GM12878 (cell line): ENCODE measurements around the gene RSPH9. TPM values are rescaled to one million over a fixed set of nuclear protein-coding genes. Genes with fewer than 3 reads are reported as not detected.

Source experiments
- ATAC-seq: fragments of 200-7000 bp; cut with Tn5 transposase; 3 replicates; pipeline ENCODE4 v1.9.1; 2020; ENCODE audit warnings: mild to moderate bottlenecking, moderate library complexity
- BruUV-seq: library from RNA; stranded (reverse); fragments of 400-500 nt; replicated peaks from 2 replicates; lab custom pipeline; 2021; lab: Mats Ljungman, UMichigan
- CTCF ChIA-PET: fragments of 300-600 bp; sonication (Branson Sonifier 250); formaldehyde crosslinking; extraction: SDS; loops from one replicate; lab custom pipeline; 2021; ENCODE audit warnings: inconsistent platforms; lab: Yijun Ruan, JAX
- POLR2A ChIA-PET: fragments of 350-600 bp; formaldehyde crosslinking; extraction: SDS; loops from one replicate; lab custom pipeline; 2021; ENCODE audit warnings: inconsistent platforms; lab: Charles Lee
- RAD21 ChIA-PET: fragments of 300-600 bp; sonication (Branson Sonifier 250); formaldehyde crosslinking; loops from one replicate; lab custom pipeline; 2023; ENCODE audit warnings: antibody characterized with exemption; ENCODE audit not compliant: unreplicated experiment; lab: Charles Lee
- SMC1A ChIA-PET: fragments of 300-600 bp; sonication (Branson Sonifier 250); formaldehyde crosslinking; loops from one replicate; lab custom pipeline; 2023; ENCODE audit not compliant: unreplicated experiment, uncharacterized antibody; lab: Charles Lee
- DNase-seq: peaks from one replicate; pipeline ENCODE4 v3.0.0-alpha.2; 2011; ENCODE audit warnings: low read depth, low spot score
- FAIRE-seq: peaks from 3 replicates; lab custom pipeline; 2011; peaks lifted over from hg19 to GRCh38; lab: Jason Lieb, UNC
- H2AFZ ChIP-seq: 2 replicates; pipeline ENCODE4 v1.6.0; 2011; ENCODE audit warnings: low read depth, low read length, control low read depth; ENCODE audit not compliant: control insufficient read depth
- H3K27ac ChIP-seq: 2 replicates; pipeline ENCODE4 v1.5.1; 2011; ENCODE audit warnings: control low read depth; ENCODE audit not compliant: control insufficient read depth, insufficient read depth
- H3K27me3 ChIP-seq, 2 experiments: replicated peaks in 1 of 2; 2 replicates each; pipeline versions ENCODE4 v1.6.0 to v1.6.1; 2011; ENCODE audit warnings: low read length in 1 of 2; ENCODE audit not compliant: control insufficient read depth in 2 of 2, insufficient read depth in 2 of 2
- H3K36me3 ChIP-seq, 2 experiments: 2 replicates each; pipeline ENCODE4 v1.5.1; 2011; ENCODE audit warnings: low read length in 1 of 2; ENCODE audit not compliant: control insufficient read depth in 2 of 2, insufficient read depth in 2 of 2
- H3K4me1 ChIP-seq: 2 replicates; pipeline ENCODE4 v1.6.1; 2011; ENCODE audit warnings: mild to moderate bottlenecking, low read length, moderate library complexity, mixed read lengths; ENCODE audit not compliant: control insufficient read depth, insufficient read depth
- H3K4me2 ChIP-seq: 2 replicates; pipeline ENCODE4 v1.6.0; 2011; ENCODE audit warnings: control low read depth; ENCODE audit not compliant: control insufficient read depth, insufficient read depth
- H3K4me3 ChIP-seq: fragments of 200-600 bp; sonication (generic); 2 replicates; pipeline ENCODE4 v1.5.1; 2016
- H3K79me2 ChIP-seq: 2 replicates; pipeline ENCODE4 v1.6.0; 2011; ENCODE audit warnings: low read length; ENCODE audit not compliant: control insufficient read depth, insufficient read depth
- H3K9ac ChIP-seq: 2 replicates; pipeline ENCODE4 v1.8.0; 2011; ENCODE audit warnings: low read length, control low read depth, mixed read lengths; ENCODE audit not compliant: control insufficient read depth, insufficient read depth
- H3K9me3 ChIP-seq: replicated peaks from 3 replicates; pipeline ENCODE4 v1.5.1; 2011; ENCODE audit warnings: mild to moderate bottlenecking, low read length; ENCODE audit not compliant: control insufficient read depth, insufficient read depth
- H4K20me1 ChIP-seq: 2 replicates; pipeline ENCODE4 v1.6.0; 2011; ENCODE audit not compliant: control insufficient read depth, insufficient read depth
- BHLHE40 ChIP-seq, 2 experiments: fragments of 450-650 bp in 1 of 2; IDR thresholded peaks; 2 replicates each; pipeline ENCODE4 v1.6.1; 2011 to 2017; ENCODE audit warnings: low read depth in 2 of 2, borderline replicate concordance in 1 of 2, improper control_type of control experiment in 1 of 2, low read length in 1 of 2, mild to moderate bottlenecking in 1 of 2
- NR2C2 ChIP-seq: IDR thresholded peaks from 2 replicates; pipeline ENCODE4 v1.6.1; 2011; ENCODE audit warnings: borderline replicate concordance, low read depth; ENCODE audit not compliant: control insufficient read depth, insufficient read length
- ZSCAN29 ChIP-seq: fragments of 450-650 bp; IDR thresholded peaks from 2 replicates; pipeline ENCODE4 v1.6.1; 2017; ENCODE audit warnings: mild to moderate bottlenecking, moderate library complexity
- WGBS: methylation state at CpG from one replicate; pipeline ENCODE4 v1.1.6; 2016; ENCODE audit warnings: low lambda C conversion rate; ENCODE audit not compliant: insufficient replicate concordance, insufficient coverage; ENCODE audit errors: missing lambda C conversion rate; 5-methylcytosine and 5-hydroxymethylcytosine counted together
- in situ Hi-C: fragments of 300-500 bp; cut with MboI; formaldehyde crosslinking; loops from 9 replicates; pipeline ENCODE4 v1.14.3; 2018; ENCODE audit warnings: mixed read lengths
- intact Hi-C: fragments of 100-400 bp; cut with micrococcal nuclease; formaldehyde crosslinking; loops from one replicate; pipeline ENCODE4 v1.14.2; 2022; ENCODE audit not compliant: unreplicated experiment
- polyA plus RNA-seq, 11 experiments: library from polyadenylated mRNA; depleted of rRNA in 4 of 11; unstranded in 6 of 11; stranded (reverse) in 5 of 11; fragments of >200 nt; fragmentation: Nextera tagmentation in 4 of 11; fragmentation: Illumina TruSeq in 1 of 11; extraction: Ambion mirVana in 4 of 11; extraction: Trizol in 1 of 11; gene quantifications; 1 replicate in 1 of 11; 2 replicates in 10 of 11; pipeline versions ENCODE4 v1.2.1 to v1.2.3, GENCODE V29; 2011 to 2016; ENCODE audit warnings: inconsistent platforms in 2 of 11, missing spikeins in 2 of 11, low read depth in 1 of 11
- total RNA-seq, 4 experiments: library from RNA; depleted of rRNA in 3 of 4; stranded (reverse); fragments of >200 nt in 3 of 4; fragmentation: Illumina TruSeq in 1 of 4; extraction: Trizol in 1 of 4; gene quantifications; 2 replicates each; pipeline versions ENCODE4 v1.2.1 to v1.2.3, GENCODE V29; 2013 to 2021

Gene RSPH9
- total and polyA plus RNA-seq, 10 of the 15 experiments (the other 5 are each of a cell fraction or from before 2014, with no cell fraction given): 0.26 to 0.63 (median 0.36) TPM; not detected in 6

- Histone ChIP-seq H2AFZ (no peak overlapping the region), H3K36me3 (peaks cover 26 to 37% of the 10 kb centered on the region in 2 experiments), H3K79me2 (peaks cover 7% of the 10 kb centered on the region), H3K27me3 (no peaks in the 10 kb centered on the region), H3K4me3 (no peak overlapping the region), H3K9me3 (no peaks in the 10 kb centered on the region), H3K27ac (no peak overlapping the region), H3K4me2 (no peak overlapping the region), H4K20me1 (no peaks in the 10 kb centered on the region), H3K9ac (no peak overlapping the region), H3K4me1 (no peaks in the 10 kb centered on the region)
- RAD21 ChIA-PET: no interaction called here
- CTCF ChIA-PET: interaction anchor here (1.0 to 3.0 kb wide), 4 partner anchors 10 to 91 kb away, joined by 3 to 18 read pairs (median 3); no protein-coding TSS in a partner anchor
- SMC1A ChIA-PET: interaction anchor here (0.8 kb wide), 1 partner anchor 30 kb away, joined by 3 read pairs; no protein-coding TSS in a partner anchor
- ATAC-seq: no peak
- POLR2A ChIA-PET: no interaction called here
- BruUV-seq: no TSS peak
- intact Hi-C loops (no loop called here), in situ Hi-C loops (no loop called here)
- 87% methylated on average over 7 of the region's 7 CpGs for WGBS
- no peak for FAIRE-seq
- no peak for DNase-seq
- TF ChIP-seq BHLHE40 (IDR thresholded peaks at IDR 0.05; ENCODE audit: borderline replicate concordance in 1 of 2, low read depth in 2 of 2, low read length in 1 of 2) (no peak), ZSCAN29 (no peak), NR2C2 (no peak)
These were observed 32.2 kb downstream of the RSPH9 start for GRCh38 chr6:43676962-43677606.

- POLR2A ChIA-PET: no interaction called here
These were observed 32.9 kb downstream of the RSPH9 start for GRCh38 chr6:43677759-43678158.

More at GRCh38 chr6:43677759-43678158, 32.9 kb downstream of the RSPH9 start:
- RAD21 ChIA-PET: interaction anchor here (0.9 kb wide), 1 partner anchor 10 kb away, joined by 4 read pairs; the partner anchor contains the start of gene MRPS18A
- H4K20me1 ChIP-seq: no peaks in the 10 kb centered on the region
- H3K36me3 ChIP-seq: peaks cover 26 to 36% of the 10 kb centered on the region in 2 experiments
- WGBS: 96% methylated on average over 7 of the region's 7 CpGs
- ATAC-seq (no peak), DNase-seq (no peak), FAIRE-seq (no peak)
- H3K27me3 ChIP-seq: no peaks in the 10 kb centered on the region
- intact Hi-C loops: no loop called here
- no peaks in the 10 kb centered on the region for H3K9me3 ChIP-seq
- no peak overlapping the region for H3K4me2 ChIP-seq
- in situ Hi-C loops: no loop called here
- H3K79me2 ChIP-seq: peaks cover 13% of the 10 kb centered on the region
- H3K27ac ChIP-seq: no peak overlapping the region
- no TSS peak for BruUV-seq
- SMC1A ChIA-PET: interaction anchor here (0.8 to 1.8 kb wide), 3 partner anchors 11 to 47 kb away, joined by 3 to 5 read pairs (median 3); no protein-coding TSS in a partner anchor
- H3K9ac ChIP-seq: no peak overlapping the region
- H3K4me1 ChIP-seq: no peaks in the 10 kb centered on the region
- no peak overlapping the region for H3K4me3 ChIP-seq
- CTCF ChIA-PET: interaction anchor here (1.0 to 3.0 kb wide), 5 partner anchors 8 to 91 kb away, joined by 3 to 18 read pairs (median 3); no protein-coding TSS in a partner anchor
- no peak overlapping the region for H2AFZ ChIP-seq
- TF ChIP-seq NR2C2: no peak
- TF ChIP-seq, all 136 proteins: peak for 0
